Right ventricle myocardium inferior (tissue), 1 donor: Measurements from ENCODE around the gene RNF183. TPM values are rescaled to one million over a fixed set of nuclear protein-coding genes. Genes with fewer than 3 reads are reported as not detected.

Experiments
- ATAC-seq: fragments of 200-7000 bp; cut with Tn5 transposase; one replicate; pipeline ENCODE4 v1.9.1; 2020; ENCODE audit warnings: mild to moderate bottlenecking, moderate library complexity
- DNase-seq: peaks from one replicate; pipeline ENCODE4 v3.0.0; 2021; ENCODE audit errors: missing footprints
- intact Hi-C: fragments of 100-400 bp; cut with DNase I; formaldehyde crosslinking; loops from one replicate; pipeline ENCODE4 v1.11.0; 2022
- long read RNA-seq: library from polyadenylated mRNA; unstranded; transcript quantifications from one replicate; pipeline ENCODE4 v2.0.0, GENCODE V29; 2021
- total RNA-seq: library from RNA; stranded (reverse); fragmentation: NEBNext Ultra II Directional; extraction: Animal tissue kit (Norgen Biotek cat#: 25700); gene quantifications from one replicate; pipeline ENCODE4 v1.2.1, GENCODE V29; 2021
- donor health status: DM: no; HTN: yes; CAD: no; lungs with severe emphysema.

RNF183 gene
- not detected for total RNA-seq
- long read RNA-seq: 0 reads

GRCh38 chr9:113302792-113303418 lies at the start of gene RNF183:
Gene RNF183, minus strand, starts transcription at chr9:113303376. Its CDS starts 5,192 bp downstream, at chr9:113298184.
- intact Hi-C loops: no loop called here
- DNase-seq (no peak), ATAC-seq (no peak)

- ATAC-seq (no peak), DNase-seq (no peak)
- intact Hi-C loops: no loop called here
Measured at GRCh38 chr9:113352411-113352810, 49.2 kb upstream of the RNF183 start.

GRCh38 chr9:113352006-113352405 lies 48.8 kb upstream of the RNF183 start:
- ATAC-seq: no peak
- no peak for DNase-seq
- intact Hi-C loops: no loop called here

- ATAC-seq: no peak
- intact Hi-C loops: no loop called here
- DNase-seq: no peak
Measured at GRCh38 chr9:113350937-113351336, 47.8 kb upstream of the RNF183 start.

- ATAC-seq: no peak
- DNase-seq: no peak
- intact Hi-C loops: no loop called here
Measured at GRCh38 chr9:113350107-113350661, 47.0 kb upstream of the RNF183 start.

- intact Hi-C loops: no loop called here
- DNase-seq (no peak), ATAC-seq (no peak)
Measured at GRCh38 chr9:113349445-113350094, 46.4 kb upstream of the RNF183 start, which contains the start of gene BSPRY. Gene BSPRY, plus strand, starts transcription at chr9:113349541. Its CDS starts 39 bp downstream, at chr9:113349580.

GRCh38 chr9:113349066-113349444 lies 45.9 kb upstream of the RNF183 start:
- intact Hi-C loops: no loop called here
- no peak for DNase-seq
- no peak for ATAC-seq

GRCh38 chr9:113348437-113348836 lies 45.3 kb upstream of the RNF183 start:
- no peak for ATAC-seq

GRCh38 chr9:113345671-113346070 lies 42.5 kb upstream of the RNF183 start:
- DNase-seq (no peak), ATAC-seq (no peak)
- intact Hi-C loops: no loop called here

More at GRCh38 chr9:113348437-113348836, 45.3 kb upstream of the RNF183 start:
- intact Hi-C loops: no loop called here
- no peak for DNase-seq

GRCh38 chr9:113345190-113345589 lies 42.0 kb upstream of the RNF183 start:
- DNase-seq (no peak), ATAC-seq (no peak)
- intact Hi-C loops: no loop called here

GRCh38 chr9:113343732-113344231 lies 40.6 kb upstream of the RNF183 start:
- intact Hi-C loops: loop anchor here (1.0 kb wide), 1 partner anchor 55 kb away; no protein-coding TSS in a partner anchor
- peak; percentile 77 for ATAC-seq

GRCh38 chr9:113341712-113342410 lies 38.7 kb upstream of the RNF183 start:
- ATAC-seq: no peak

More at GRCh38 chr9:113343732-113344231, 40.6 kb upstream of the RNF183 start:
- DNase-seq: peak; percentile 77

GRCh38 chr9:113340011-113340699 lies 37.0 kb upstream of the RNF183 start, which contains the start of gene WDR31:
Gene WDR31, minus strand, starts transcription at chr9:113340275. Its CDS starts 8,253 bp downstream, at chr9:113332022.
- ATAC-seq (peak; percentile 95), DNase-seq (peak; percentile 94)
- intact Hi-C loops: no loop called here

More at GRCh38 chr9:113341712-113342410, 38.7 kb upstream of the RNF183 start:
- no peak for DNase-seq
- intact Hi-C loops: no loop called here

- intact Hi-C loops: loop anchor here (2.0 kb wide), 2 partner anchors 25 to 63 kb away; partner anchors contain the start of genes CDC26 and PRPF4
- ATAC-seq: no peak
Measured at GRCh38 chr9:113337714-113338113, 34.5 kb upstream of the RNF183 start.

GRCh38 chr9:113331780-113332179 lies 28.6 kb upstream of the RNF183 start:
- no peak for ATAC-seq
- no peak for DNase-seq

More at GRCh38 chr9:113337714-113338113, 34.5 kb upstream of the RNF183 start:
- DNase-seq: no peak

GRCh38 chr9:113328045-113328782 lies 25.0 kb upstream of the RNF183 start:
- intact Hi-C loops: no loop called here
- ATAC-seq: peak; percentile 91
- no peak for DNase-seq

More at GRCh38 chr9:113331780-113332179, 28.6 kb upstream of the RNF183 start:
- intact Hi-C loops: no loop called here

GRCh38 chr9:113326230-113326629 lies 23.1 kb upstream of the RNF183 start:
- DNase-seq: no peak
- ATAC-seq: no peak
- intact Hi-C loops: no loop called here

GRCh38 chr9:113322671-113323070 lies 19.5 kb upstream of the RNF183 start:
- DNase-seq (no peak), ATAC-seq (no peak)
- intact Hi-C loops: no loop called here
